ENCODE measurements around the gene MAP3K7. TPM values are rescaled to one million over a fixed set of nuclear protein-coding genes. Genes with fewer than 3 reads are reported as not detected.

The MAP3K7 gene
- total RNA-seq, 1 experiment from 2014 or later, result 26.6 TPM

DNA sequence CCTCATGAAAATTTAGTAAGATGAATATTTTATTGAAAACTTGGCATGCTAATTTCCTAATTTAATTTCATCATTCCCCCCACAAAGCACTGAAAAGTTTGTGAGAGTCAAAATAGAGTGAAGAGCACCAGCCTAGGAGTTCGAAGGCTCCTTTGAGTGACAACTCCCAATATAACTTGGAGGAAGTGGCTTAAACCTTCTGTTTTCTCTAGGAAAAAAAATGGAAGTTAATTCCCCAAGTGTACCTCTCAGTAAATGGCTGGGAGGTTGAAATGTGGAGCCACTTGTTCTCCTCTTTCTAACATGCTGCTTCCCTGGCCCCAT, 107.3 kb downstream of the MAP3K7 start:
- TF ChIP-seq POLR2AphosphoS5 (IDR thresholded peaks at IDR 0.05; ENCODE audit: low read depth, low read length) (no peak), ELF1 (IDR thresholded peaks at IDR 0.05; ENCODE audit: borderline replicate concordance, low read depth) (no peak), POLR2A (IDR thresholded peaks at IDR 0.05; ENCODE audit: borderline replicate concordance, extremely low read depth, insufficient read depth, insufficient read length) (no peak), YY1 (IDR thresholded peaks at IDR 0.05; ENCODE audit: extremely low read depth, insufficient replicate concordance, low read depth, low read length) (no peak), EGR1 (IDR thresholded peaks at IDR 0.05; ENCODE audit: low read depth) (no peak), ZNF274 (IDR thresholded peaks at IDR 0.05; ENCODE audit: low read depth, low read length) (no peak), SIN3A (IDR thresholded peaks at IDR 0.05; ENCODE audit: low read depth) (no peak), JUND (IDR thresholded peaks at IDR 0.05) (no peak), FOSL1 (IDR thresholded peaks at IDR 0.05; ENCODE audit: low read depth) (no peak), CEBPB (IDR thresholded peaks at IDR 0.05; ENCODE audit: low read depth) (no peak), TCF7L2 (IDR thresholded peaks at IDR 0.05; ENCODE audit: borderline replicate concordance, extremely low read depth, insufficient read depth, insufficient read length) (no peak), EZH2 (IDR thresholded peaks at IDR 0.05) (no peak), CBX3 (IDR thresholded peaks at IDR 0.05; ENCODE audit: low read depth) (no peak), EZH2phosphoT487 (IDR thresholded peaks at IDR 0.05; ENCODE audit: borderline replicate concordance) (no peak)
- TF ChIP-seq, protein P1, sequence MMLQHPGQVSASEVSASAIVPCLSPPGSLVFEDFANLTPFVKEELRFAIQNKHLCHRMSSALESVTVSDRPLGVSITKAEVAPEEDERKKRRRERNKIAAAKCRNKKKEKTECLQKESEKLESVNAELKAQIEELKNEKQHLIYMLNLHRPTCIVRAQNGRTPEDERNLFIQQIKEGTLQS (IDR thresholded peaks at IDR 0.05), result no peak
- TF ChIP-seq, protein P2, sequence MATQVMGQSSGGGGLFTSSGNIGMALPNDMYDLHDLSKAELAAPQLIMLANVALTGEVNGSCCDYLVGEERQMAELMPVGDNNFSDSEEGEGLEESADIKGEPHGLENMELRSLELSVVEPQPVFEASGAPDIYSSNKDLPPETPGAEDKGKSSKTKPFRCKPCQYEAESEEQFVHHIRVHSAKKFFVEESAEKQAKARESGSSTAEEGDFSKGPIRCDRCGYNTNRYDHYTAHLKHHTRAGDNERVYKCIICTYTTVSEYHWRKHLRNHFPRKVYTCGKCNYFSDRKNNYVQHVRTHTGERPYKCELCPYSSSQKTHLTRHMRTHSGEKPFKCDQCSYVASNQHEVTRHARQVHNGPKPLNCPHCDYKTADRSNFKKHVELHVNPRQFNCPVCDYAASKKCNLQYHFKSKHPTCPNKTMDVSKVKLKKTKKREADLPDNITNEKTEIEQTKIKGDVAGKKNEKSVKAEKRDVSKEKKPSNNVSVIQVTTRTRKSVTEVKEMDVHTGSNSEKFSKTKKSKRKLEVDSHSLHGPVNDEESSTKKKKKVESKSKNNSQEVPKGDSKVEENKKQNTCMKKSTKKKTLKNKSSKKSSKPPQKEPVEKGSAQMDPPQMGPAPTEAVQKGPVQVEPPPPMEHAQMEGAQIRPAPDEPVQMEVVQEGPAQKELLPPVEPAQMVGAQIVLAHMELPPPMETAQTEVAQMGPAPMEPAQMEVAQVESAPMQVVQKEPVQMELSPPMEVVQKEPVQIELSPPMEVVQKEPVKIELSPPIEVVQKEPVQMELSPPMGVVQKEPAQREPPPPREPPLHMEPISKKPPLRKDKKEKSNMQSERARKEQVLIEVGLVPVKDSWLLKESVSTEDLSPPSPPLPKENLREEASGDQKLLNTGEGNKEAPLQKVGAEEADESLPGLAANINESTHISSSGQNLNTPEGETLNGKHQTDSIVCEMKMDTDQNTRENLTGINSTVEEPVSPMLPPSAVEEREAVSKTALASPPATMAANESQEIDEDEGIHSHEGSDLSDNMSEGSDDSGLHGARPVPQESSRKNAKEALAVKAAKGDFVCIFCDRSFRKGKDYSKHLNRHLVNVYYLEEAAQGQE (IDR thresholded peaks at IDR 0.05; ENCODE audit: low read depth), result no peak
- TF ChIP-seq, protein P3, sequence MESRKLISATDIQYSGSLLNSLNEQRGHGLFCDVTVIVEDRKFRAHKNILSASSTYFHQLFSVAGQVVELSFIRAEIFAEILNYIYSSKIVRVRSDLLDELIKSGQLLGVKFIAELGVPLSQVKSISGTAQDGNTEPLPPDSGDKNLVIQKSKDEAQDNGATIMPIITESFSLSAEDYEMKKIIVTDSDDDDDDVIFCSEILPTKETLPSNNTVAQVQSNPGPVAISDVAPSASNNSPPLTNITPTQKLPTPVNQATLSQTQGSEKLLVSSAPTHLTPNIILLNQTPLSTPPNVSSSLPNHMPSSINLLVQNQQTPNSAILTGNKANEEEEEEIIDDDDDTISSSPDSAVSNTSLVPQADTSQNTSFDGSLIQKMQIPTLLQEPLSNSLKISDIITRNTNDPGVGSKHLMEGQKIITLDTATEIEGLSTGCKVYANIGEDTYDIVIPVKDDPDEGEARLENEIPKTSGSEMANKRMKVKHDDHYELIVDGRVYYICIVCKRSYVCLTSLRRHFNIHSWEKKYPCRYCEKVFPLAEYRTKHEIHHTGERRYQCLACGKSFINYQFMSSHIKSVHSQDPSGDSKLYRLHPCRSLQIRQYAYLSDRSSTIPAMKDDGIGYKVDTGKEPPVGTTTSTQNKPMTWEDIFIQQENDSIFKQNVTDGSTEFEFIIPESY (IDR thresholded peaks at IDR 0.05; ENCODE audit: extremely low read depth, insufficient replicate concordance, low read length), result no peak
- TF ChIP-seq, protein P4, sequence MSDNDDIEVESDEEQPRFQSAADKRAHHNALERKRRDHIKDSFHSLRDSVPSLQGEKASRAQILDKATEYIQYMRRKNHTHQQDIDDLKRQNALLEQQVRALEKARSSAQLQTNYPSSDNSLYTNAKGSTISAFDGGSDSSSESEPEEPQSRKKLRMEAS (IDR thresholded peaks at IDR 0.05), result no peak

More for the DNA sequence above, 107.3 kb downstream of the MAP3K7 start:
- Histone ChIP-seq H3K27me3 (ENCODE audit: insufficient read depth, low read length) (no peaks in the 10 kb centered on the region), H3K27ac (ENCODE audit: low read depth, low read length) (no peak overlapping the region), H3K4me2 (ENCODE audit: low read length) (0 out of 2 replicates have a peak overlapping the region, but pooled peaks have one; percentile 9), H3K9me3 (ENCODE audit: control insufficient read depth in 1 of 2, insufficient read depth in 1 of 2, low read depth in 1 of 2, low read length in 2 of 2) (no peaks in the 10 kb centered on the region), H3K9me2 (ENCODE audit: insufficient read depth) (no peaks in the 10 kb centered on the region), H2AFZ (ENCODE audit: low read depth, low read length, poor library complexity, severe bottlenecking) (peak overlapping the region; percentile 87), H4K20me1 (ENCODE audit: insufficient read depth) (no peaks in the 10 kb centered on the region), H3K9ac (ENCODE audit: low read length) (no peak overlapping the region), H3K4me1 (ENCODE audit: control insufficient read depth in 1 of 2, insufficient read depth in 2 of 2, low read length in 2 of 2) (peaks cover 0 to 11% of the 10 kb centered on the region in 2 experiments; a peak in 2 of 4 replicates), H3K36me3 (ENCODE audit: control insufficient read depth in 1 of 2, insufficient read depth in 2 of 2, low read length in 2 of 2) (no peaks in the 10 kb centered on the region), H3K79me2 (ENCODE audit: insufficient read depth, low read length) (no peaks in the 10 kb centered on the region), H3K4me3 (replicated peaks in 1 of 2; ENCODE audit: low read depth in 1 of 2, low read length in 2 of 2) (no peak overlapping the region)
- no peak for DNase-seq (ENCODE audit: low read depth, low spot score)
- RAD21 ChIA-PET (ENCODE audit: low non-redundant PET in 1 of 2, low total read pairs in 2 of 2, uncharacterized antibody in 2 of 2, unreplicated experiment in 2 of 2), result interaction anchor here (0.6 to 3.0 kb wide), 5 partner anchors 106 to 539 kb away, joined by 3 to 22 read pairs (median 5); no protein-coding TSS in a partner anchor
- CTCF ChIA-PET, result interaction anchor here (0.9 to 5.6 kb wide), 16 partner anchors 8 to 1108 kb away, joined by 3 to 165 read pairs (median 4); no protein-coding TSS in a partner anchor
- BruUV-seq (replicated peaks), result no TSS peak
- no peak for ATAC-seq
- intact Hi-C loops (cut with micrococcal nuclease), result loop anchor here (1.0 to 5.0 kb wide), 5 partner anchors 192 to 1112 kb away; partner anchors contain the start of gene ANKRD6
- POLR2A ChIA-PET, result no interaction called here

Measured in HCT116 (cell line).